ENCODE data around the gene AMIGO3.

Gene AMIGO3

GRCh38 chr3:49712166-49712565 lies 7.3 kb downstream of the AMIGO3 start:
- H3K36me3 ChIP-seq (ENCODE audit: control insufficient read depth in 2 of 2, insufficient read depth in 1 of 2, low read length in 2 of 2), result peaks cover 0 to 54% of the 10 kb centered on the region in 2 experiments; a peak in 2 of 3 replicates
- no peak for TF ChIP-seq PRDM2 (tag by site-specific recombination; IDR thresholded peaks at IDR 0.05; ENCODE audit: borderline replicate concordance)
- TF ChIP-seq ZNF184 (tag by site-specific recombination; IDR thresholded peaks at IDR 0.05), result no peak
- no peak for TF ChIP-seq ZNF561 (tag by site-specific recombination; IDR thresholded peaks at IDR 0.05; ENCODE audit: borderline replicate concordance)
- TF ChIP-seq ZNF211 (tag by site-specific recombination; IDR thresholded peaks at IDR 0.05; ENCODE audit: low read depth), result no peak
- no peak for TF ChIP-seq ZNF777 (tag by site-specific recombination; IDR thresholded peaks at IDR 0.05; ENCODE audit: borderline replicate concordance)
- TF ChIP-seq ZNF280D (tag by site-specific recombination; IDR thresholded peaks at IDR 0.05), result no peak
- ChIA-PET POLR2A (no interaction called here), CTCF (interaction anchor here (1.1 kb wide), 1 partner anchor 10 kb away, joined by 3 read pairs; no protein-coding TSS in a partner anchor)
- no peak overlapping the region for H3K4me3 ChIP-seq (ENCODE audit: low read depth, low read length)
- no peaks in the 10 kb centered on the region for H3K4me1 ChIP-seq (ENCODE audit: control insufficient read depth, insufficient read depth, low read length)
- H3K27ac ChIP-seq (ENCODE audit: extremely low read depth, low read depth, low read length), result no peak overlapping the region
- H3K9me3 ChIP-seq (ENCODE audit: control insufficient read depth, insufficient read depth, low read depth, low read length), result no peaks in the 10 kb centered on the region

GRCh38 chr3:49711489-49711888 lies 8.0 kb downstream of the AMIGO3 start:
- no peak overlapping the region for H3K27ac ChIP-seq (ENCODE audit: extremely low read depth, low read depth, low read length)
- TF ChIP-seq ZNF776 (tag by site-specific recombination; IDR thresholded peaks at IDR 0.05; ENCODE audit: borderline replicate concordance), result no peak
- TF ChIP-seq ZNF292 (tag by site-specific recombination; IDR thresholded peaks at IDR 0.05; ENCODE audit: borderline replicate concordance, low read depth), result no peak
- no peak for TF ChIP-seq ZNF404 (tag by site-specific recombination; IDR thresholded peaks at IDR 0.05)
- no peak for TF ChIP-seq ZNF488 (tag by site-specific recombination; IDR thresholded peaks at IDR 0.05)
- TF ChIP-seq KLF10 (tag by site-specific recombination; IDR thresholded peaks at IDR 0.05), result no peak
- TF ChIP-seq ZNF366 (tag by site-specific recombination; conservative IDR thresholded peaks at IDR 0.05), result no peak
- no peak for TF ChIP-seq ZNF350 (tag by site-specific recombination; IDR thresholded peaks at IDR 0.05)
- no peak for TF ChIP-seq ZNF513 (tag by site-specific recombination; IDR thresholded peaks at IDR 0.05)
- no peak for TF ChIP-seq ZNF560 (tag by site-specific recombination; IDR thresholded peaks at IDR 0.05; ENCODE audit: borderline replicate concordance)
- no peak for TF ChIP-seq ZXDB (tag by site-specific recombination; IDR thresholded peaks at IDR 0.05)
- TF ChIP-seq ZBTB10 (tag by site-specific recombination; IDR thresholded peaks at IDR 0.05), result no peak
- no peak for TF ChIP-seq ZNF76 (tag by site-specific recombination; IDR thresholded peaks at IDR 0.05; ENCODE audit: borderline replicate concordance, low read depth)
- no peaks in the 10 kb centered on the region for H3K9me3 ChIP-seq (ENCODE audit: control insufficient read depth, insufficient read depth, low read depth, low read length)
- peaks cover 0 to 53% of the 10 kb centered on the region in 2 experiments; a peak in 2 of 3 replicates for H3K36me3 ChIP-seq (ENCODE audit: control insufficient read depth in 2 of 2, insufficient read depth in 1 of 2, low read length in 2 of 2)
- no peaks in the 10 kb centered on the region for H3K4me1 ChIP-seq (ENCODE audit: control insufficient read depth, insufficient read depth, low read length)
- POLR2A ChIA-PET, result interaction anchor here (0.7 kb wide), 1 partner anchor 8 kb away, joined by 3 read pairs; the partner anchor contains the start of gene AMIGO3
- H3K4me3 ChIP-seq (ENCODE audit: low read depth, low read length), result no peak overlapping the region
- CTCF ChIA-PET, result interaction anchor here (0.6 to 1.1 kb wide), 3 partner anchors 9 to 646 kb away, joined by 3 read pairs; no protein-coding TSS in a partner anchor

Data from HEK293 (cell line).